A549 (cell line): ENCODE data around the gene ARHGEF16. TPM values are rescaled to one million over a fixed set of nuclear protein-coding genes. Genes with fewer than 3 reads are reported as not detected.

Experiments used
- ATAC-seq, 2 experiments: fragments of 200-7000 bp in 1 of 2; fragments of >200 bp in 1 of 2; cut with Nextera tagmentation in 1 of 2; cut with Tn5 transposase in 1 of 2; 3 replicates each; pipeline versions ENCODE4 v1.8.0 to v1.9.1; 2018 to 2020; ENCODE audit warnings: mild to moderate bottlenecking in 1 of 2, moderate library complexity in 1 of 2
- CTCF ChIA-PET: fragments of 300-600 bp; sonication (Branson Sonifier 250); formaldehyde crosslinking; extraction: SDS; loops from one replicate; lab custom pipeline; 2021; ENCODE audit warnings: antibody characterized with exemption, inconsistent platforms; lab: Yijun Ruan, JAX
- POLR2A ChIA-PET: fragments of 350-600 bp; formaldehyde crosslinking; extraction: SDS; loops from one replicate; lab custom pipeline; 2021; ENCODE audit warnings: antibody characterized with exemption, inconsistent platforms; lab: Yijun Ruan, JAX
- DNase-seq, 2 experiments: peaks; one replicate each; pipeline versions ENCODE4 v3.0.0 to v3.0.0-alpha.2; 2011 to 2016; ENCODE audit warnings: low read depth in 1 of 2, low spot score in 1 of 2
- FAIRE-seq: peaks from 2 replicates; lab custom pipeline; 2011; peaks lifted over from hg19 to GRCh38; lab: Jason Lieb, UNC
- H3K27ac ChIP-seq, 2 experiments: fragments of >200 bp; sonication (Bioruptor Twin); formaldehyde crosslinking; 3 replicates each; pipeline ENCODE4 v1.5.1; 2016 to 2017
- H3K4me1 ChIP-seq: fragments of >200 bp; sonication (Bioruptor Twin); formaldehyde crosslinking; 3 replicates; pipeline ENCODE4 v1.6.1; 2016
- H3K4me2 ChIP-seq: fragments of >200 bp; sonication (Bioruptor Twin); formaldehyde crosslinking; 3 replicates; pipeline ENCODE4 v1.6.1; 2016
- H3K4me3 ChIP-seq: fragments of >200 bp; sonication (Bioruptor Twin); formaldehyde crosslinking; 3 replicates; pipeline ENCODE4 v1.5.1; 2016
- H3K9me3 ChIP-seq: fragments of >200 bp; sonication (Bioruptor Twin); formaldehyde crosslinking; 3 replicates; pipeline ENCODE4 v1.6.1; 2016
- ATOH8 ChIP-seq: fragments of 250-450 bp; sonication (Bioruptor Pico); IDR thresholded peaks from 2 replicates; pipeline ENCODE4 v1.5.0; 2020; ENCODE audit warnings: low read depth, mild to moderate bottlenecking, moderate library complexity
- BCL3 ChIP-seq: fragments of >200 bp; sonication (Bioruptor Twin); formaldehyde crosslinking; IDR thresholded peaks from 3 replicates; pipeline ENCODE4 v1.6.1; 2016
- CEBPB ChIP-seq, 2 experiments: fragments of >200 bp in 1 of 2; sonication (Bioruptor Twin) in 1 of 2; formaldehyde crosslinking in 1 of 2; IDR thresholded peaks; 2 replicates each; pipeline ENCODE4 v1.6.1; 2012 to 2016
- CHD2 ChIP-seq: fragments of 150-350 bp; IDR thresholded peaks from 2 replicates; pipeline ENCODE4 v1.6.1; 2014; ENCODE audit warnings: low read length; ENCODE audit not compliant: partially characterized antibody
- E2F6 ChIP-seq: IDR thresholded peaks from 2 replicates; pipeline ENCODE4 v1.6.1; 2012; ENCODE audit warnings: low read depth, borderline replicate concordance
- ELK1 ChIP-seq: fragments of 150-350 bp; IDR thresholded peaks from 2 replicates; pipeline ENCODE4 v1.6.1; 2014; ENCODE audit warnings: low read depth, mild to moderate bottlenecking, low read length
- HDAC2 ChIP-seq: fragments of 200-600 bp; sonication (generic); IDR thresholded peaks from 2 replicates; pipeline ENCODE4 v1.6.1; 2016
- HEYL ChIP-seq: fragments of 250-450 bp; sonication (Bioruptor Pico); IDR thresholded peaks from 2 replicates; pipeline ENCODE4 v1.8.0; 2021; ENCODE audit warnings: mild to moderate bottlenecking, moderate library complexity
- MAZ ChIP-seq: fragments of 150-350 bp; IDR thresholded peaks from 2 replicates; pipeline ENCODE4 v1.6.1; 2014; ENCODE audit warnings: antibody characterized with exemption, low read depth, low read length, borderline replicate concordance
- MYC ChIP-seq: IDR thresholded peaks from 2 replicates; pipeline ENCODE4 v1.6.1; 2012; ENCODE audit warnings: mild to moderate bottlenecking, inconsistent platforms, low read length, improper control_type of control experiment, borderline replicate concordance
- NFE2L2 ChIP-seq: fragments of 150-350 bp; conservative IDR thresholded peaks from 2 replicates; pipeline ENCODE4 v1.6.1; 2014; ENCODE audit warnings: low read length
- NR3C1 ChIP-seq: fragments of >200 bp; sonication (Bioruptor Twin); formaldehyde crosslinking; IDR thresholded peaks from 3 replicates; pipeline ENCODE4 v1.6.1; 2017
- PBX3 ChIP-seq: IDR thresholded peaks from 2 replicates; pipeline ENCODE4 v1.6.1; 2012
- PHF8 ChIP-seq: fragments of 200-600 bp; sonication (generic); IDR thresholded peaks from 2 replicates; pipeline ENCODE4 v1.6.1; 2016; ENCODE audit warnings: low read depth, mild to moderate bottlenecking, antibody characterized with exemption, moderate library complexity, borderline replicate concordance
- RFX5 ChIP-seq: fragments of 450-650 bp; IDR thresholded peaks from 2 replicates; pipeline ENCODE4 v1.7.1; 2014; ENCODE audit warnings: antibody characterized with exemption, mild to moderate bottlenecking, moderate library complexity
- SMC3 ChIP-seq: fragments of >200 bp; sonication (Bioruptor Twin); formaldehyde crosslinking; IDR thresholded peaks from 3 replicates; pipeline ENCODE4 v1.6.1; 2018; ENCODE audit warnings: inconsistent platforms
- SREBF2 ChIP-seq: fragments of 450-650 bp; IDR thresholded peaks from 2 replicates; pipeline ENCODE4 v1.6.1; 2014; ENCODE audit warnings: mild to moderate bottlenecking, moderate library complexity
- TP53 ChIP-seq: fragments of 250-450 bp; sonication (Bioruptor Pico); IDR thresholded peaks from 2 replicates; pipeline ENCODE4 v1.5.0; 2021; ENCODE audit warnings: mild to moderate bottlenecking, moderate library complexity
- ZC3H11A ChIP-seq: fragments of 450-650 bp; IDR thresholded peaks from 2 replicates; pipeline ENCODE4 v1.6.1; 2014; ENCODE audit warnings: antibody characterized with exemption, mild to moderate bottlenecking
- WGBS: methylation state at CpG from one replicate; pipeline ENCODE4 v1.1.6; 2017; ENCODE audit errors: missing lambda C conversion rate; 5-methylcytosine and 5-hydroxymethylcytosine counted together
- polyA plus RNA-seq, 4 experiments: library from polyadenylated mRNA; depleted of rRNA in 3 of 4; stranded (reverse); fragments of >200 nt; fragmentation: RNase III in 1 of 4; extraction: RNeasy Plus Mini Kit Qiagen cat#74134 plus additional on column Dnase treatment in 1 of 4; gene quantifications; 2 replicates in 3 of 4; 3 replicates in 1 of 4; pipeline ENCODE4 v1.2.3, GENCODE V29; 2011 to 2017
- TF ChIP-seq, protein P1 (sequence below): fragments of >200 bp; sonication (Bioruptor Twin); formaldehyde crosslinking; IDR thresholded peaks from 3 replicates; pipeline ENCODE4 v1.5.1; 2016

Gene ARHGEF16
- polyA plus RNA-seq, 2 of the 4 experiments (the other 2 are of a cell fraction), result 1.4 to 3.2 TPM

DNA sequence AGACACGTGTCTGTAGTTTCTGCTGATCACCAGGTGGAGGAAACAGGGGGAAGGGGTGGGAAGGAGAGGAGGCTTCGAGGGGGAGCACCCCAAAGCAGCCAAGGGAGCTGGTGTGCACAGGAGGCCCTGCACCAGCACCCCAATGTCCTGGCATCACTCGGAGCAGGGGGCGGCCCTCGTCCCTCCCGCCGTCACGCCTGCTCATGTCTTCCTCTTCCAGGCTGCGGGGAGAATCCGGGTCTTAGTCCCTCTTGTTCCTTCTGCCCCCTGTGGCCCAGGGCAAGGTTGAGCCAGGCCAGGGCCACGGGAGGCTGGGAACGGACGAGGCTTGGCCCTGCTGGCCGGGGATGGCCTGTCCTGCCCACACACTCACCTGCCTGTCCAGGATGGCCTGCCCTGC is 21.4 kb upstream of the ARHGEF16 start:
- WGBS, result 61% methylated on average over 12 of the region's 14 CpGs
- H3K4me3 ChIP-seq, result no peak overlapping the region
- no peak for DNase-seq
- no peak overlapping the region for H3K4me2 ChIP-seq
- FAIRE-seq, result no peak
- H3K9me3 ChIP-seq, result no peaks in the 10 kb centered on the region
- CTCF ChIA-PET, result interaction anchor here (1.8 kb wide), 1 partner anchor 8 kb away, joined by 4 read pairs; no protein-coding TSS in a partner anchor
- no peak for ATAC-seq
- H3K27ac ChIP-seq, result no peak overlapping the region
- no peaks in the 10 kb centered on the region for H3K4me1 ChIP-seq
- TF ChIP-seq, protein P1, sequence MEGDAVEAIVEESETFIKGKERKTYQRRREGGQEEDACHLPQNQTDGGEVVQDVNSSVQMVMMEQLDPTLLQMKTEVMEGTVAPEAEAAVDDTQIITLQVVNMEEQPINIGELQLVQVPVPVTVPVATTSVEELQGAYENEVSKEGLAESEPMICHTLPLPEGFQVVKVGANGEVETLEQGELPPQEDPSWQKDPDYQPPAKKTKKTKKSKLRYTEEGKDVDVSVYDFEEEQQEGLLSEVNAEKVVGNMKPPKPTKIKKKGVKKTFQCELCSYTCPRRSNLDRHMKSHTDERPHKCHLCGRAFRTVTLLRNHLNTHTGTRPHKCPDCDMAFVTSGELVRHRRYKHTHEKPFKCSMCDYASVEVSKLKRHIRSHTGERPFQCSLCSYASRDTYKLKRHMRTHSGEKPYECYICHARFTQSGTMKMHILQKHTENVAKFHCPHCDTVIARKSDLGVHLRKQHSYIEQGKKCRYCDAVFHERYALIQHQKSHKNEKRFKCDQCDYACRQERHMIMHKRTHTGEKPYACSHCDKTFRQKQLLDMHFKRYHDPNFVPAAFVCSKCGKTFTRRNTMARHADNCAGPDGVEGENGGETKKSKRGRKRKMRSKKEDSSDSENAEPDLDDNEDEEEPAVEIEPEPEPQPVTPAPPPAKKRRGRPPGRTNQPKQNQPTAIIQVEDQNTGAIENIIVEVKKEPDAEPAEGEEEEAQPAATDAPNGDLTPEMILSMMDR, result no peak
- no peak for TF ChIP-seq TP53
- no peak for TF ChIP-seq HEYL
- no peak for TF ChIP-seq ATOH8
- POLR2A ChIA-PET, result no interaction called here

DNA sequence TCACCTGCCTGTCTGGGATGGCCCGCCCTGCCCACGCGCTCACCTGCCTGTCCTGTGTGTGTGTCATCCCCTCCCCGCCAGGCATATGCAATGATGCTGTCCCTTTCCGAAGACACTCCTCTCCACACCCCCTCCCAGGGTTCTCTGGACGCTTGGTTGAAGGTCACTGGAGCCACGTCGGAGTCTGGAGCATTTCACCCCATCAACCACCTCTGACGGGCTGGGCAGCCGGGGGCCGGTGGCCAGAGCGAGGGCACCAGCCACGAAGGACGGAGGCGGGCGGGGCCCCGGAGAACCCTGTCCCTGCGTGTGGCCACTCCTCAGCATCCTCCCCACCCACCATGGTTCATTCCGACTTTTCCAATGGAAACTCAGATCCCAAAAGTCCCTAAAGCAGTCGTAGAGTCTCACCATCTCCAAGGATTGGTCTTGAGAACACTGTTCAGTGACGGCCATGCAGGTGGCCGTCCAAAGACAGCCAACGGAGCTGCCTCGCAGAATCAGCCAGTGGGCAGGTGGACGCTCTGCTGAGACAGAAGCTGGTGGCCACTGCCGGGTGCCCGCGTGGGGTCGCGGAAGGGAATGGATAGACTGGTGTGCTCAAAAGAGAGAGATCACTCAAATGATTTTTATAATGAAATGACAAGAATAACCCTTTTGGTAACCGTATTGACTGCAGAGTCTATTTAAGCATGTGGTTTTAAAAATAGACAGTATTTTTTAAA is 20.7 kb upstream of the ARHGEF16 start:
- no peak for ATAC-seq
- POLR2A ChIA-PET, result no interaction called here

More for the DNA sequence above, 20.7 kb upstream of the ARHGEF16 start:
- no peaks in the 10 kb centered on the region for H3K9me3 ChIP-seq
- FAIRE-seq (no peak), DNase-seq (no peak)
- no peaks in the 10 kb centered on the region for H3K4me1 ChIP-seq
- TF ChIP-seq ZC3H11A, result no peak
- TF ChIP-seq SREBF2, result no peak
- TF ChIP-seq SMC3, result no peak
- no peak for TF ChIP-seq NFE2L2
- no peak for TF ChIP-seq HEYL
- TF ChIP-seq PHF8, result no peak
- no peak for TF ChIP-seq MYC
- TF ChIP-seq NR3C1, result no peak
- TF ChIP-seq BCL3, result no peak
- TF ChIP-seq MAZ, result no peak
- no peak for TF ChIP-seq RFX5
- no peak for TF ChIP-seq PBX3
- TF ChIP-seq ELK1, result no peak
- no peak for TF ChIP-seq CEBPB (IDR thresholded peaks at IDR 0.05)
- TF ChIP-seq CHD2, result no peak
- no peak for TF ChIP-seq E2F6
- TF ChIP-seq HDAC2, result no peak
- no peak overlapping the region for H3K27ac ChIP-seq
- CTCF ChIA-PET, result interaction anchor here (1.8 kb wide), 1 partner anchor 9 kb away, joined by 4 read pairs; no protein-coding TSS in a partner anchor
- WGBS, result 74% methylated on average over 22 of the region's 31 CpGs
- H3K4me3 ChIP-seq, result no peak overlapping the region
- H3K4me2 ChIP-seq, result no peak overlapping the region
